MM.1S (cell line): ENCODE results near the gene SCD.

Experiments used
- CTCF ChIP-seq: fragments of 300-600 bp; sonication (generic); IDR thresholded peaks from 2 replicates; pipeline ENCODE4 v1.5.1; 2016; ENCODE audit warnings: antibody characterized with exemption, low read length, mixed read lengths
- EZH2 ChIP-seq: fragments of 300-600 bp; sonication (generic); optimal IDR thresholded peaks from 2 replicates; pipeline ENCODE3; 2017; ENCODE audit warnings: low read depth, mild to moderate bottlenecking, antibody characterized with exemption, low read length, mixed read lengths

GRCh38 chr10:100311298-100311697 is 35.7 kb upstream of the SCD start:
- TF ChIP-seq CTCF (no peak), EZH2 (no peak)
